Neural crest cell (in vitro differentiated cells): ENCODE results near the gene PERM1. TPM values are rescaled to one million over a fixed set of nuclear protein-coding genes. Genes with fewer than 3 reads are reported as not detected.
A peak's percentile ranks its signal among the peaks of the same experiment; 100 is the strongest.

Experiments
- DNase-seq: peaks from one replicate; pipeline ENCODE4 v3.0.0; 2021; ENCODE audit warnings: low read depth, mixed read lengths, low spot score
- H3K27ac Mint-ChIP-seq: one replicate; pipeline ENCODE4 v1.8.0; 2021; ENCODE audit warnings: mild to moderate bottlenecking, mixed read lengths; ENCODE audit not compliant: unreplicated experiment
- H3K27me3 Mint-ChIP-seq: 2 replicates; pipeline ENCODE4 v1.8.0; 2021; ENCODE audit warnings: low read depth, mild to moderate bottlenecking, mixed read lengths
- H3K36me3 Mint-ChIP-seq: 2 replicates; pipeline ENCODE4 v1.8.0; 2021; ENCODE audit warnings: low read depth, mild to moderate bottlenecking, mixed read lengths
- H3K4me1 Mint-ChIP-seq: 2 replicates; pipeline ENCODE4 v1.8.0; 2021; ENCODE audit warnings: mixed read lengths
- H3K4me3 Mint-ChIP-seq: one replicate; pipeline ENCODE4 v1.8.0; 2021; ENCODE audit warnings: mild to moderate bottlenecking, mixed read lengths
- H3K9me3 Mint-ChIP-seq: 2 replicates; pipeline ENCODE4 v1.8.0; 2021; ENCODE audit warnings: mixed read lengths
- CTCF ChIP-seq: fragments of 200-600 bp; sonication (generic); conservative IDR thresholded peaks from 2 replicates; pipeline ENCODE4 v1.5.0; 2021; ENCODE audit warnings: antibody characterized with exemption, mild to moderate bottlenecking
- total RNA-seq: library from RNA; stranded (reverse); gene quantifications from 2 replicates; pipeline ENCODE4 v1.2.1, GENCODE V29; 2021

Gene PERM1
- total RNA-seq, 1 donor from 2014 or later = not detected

DNA sequence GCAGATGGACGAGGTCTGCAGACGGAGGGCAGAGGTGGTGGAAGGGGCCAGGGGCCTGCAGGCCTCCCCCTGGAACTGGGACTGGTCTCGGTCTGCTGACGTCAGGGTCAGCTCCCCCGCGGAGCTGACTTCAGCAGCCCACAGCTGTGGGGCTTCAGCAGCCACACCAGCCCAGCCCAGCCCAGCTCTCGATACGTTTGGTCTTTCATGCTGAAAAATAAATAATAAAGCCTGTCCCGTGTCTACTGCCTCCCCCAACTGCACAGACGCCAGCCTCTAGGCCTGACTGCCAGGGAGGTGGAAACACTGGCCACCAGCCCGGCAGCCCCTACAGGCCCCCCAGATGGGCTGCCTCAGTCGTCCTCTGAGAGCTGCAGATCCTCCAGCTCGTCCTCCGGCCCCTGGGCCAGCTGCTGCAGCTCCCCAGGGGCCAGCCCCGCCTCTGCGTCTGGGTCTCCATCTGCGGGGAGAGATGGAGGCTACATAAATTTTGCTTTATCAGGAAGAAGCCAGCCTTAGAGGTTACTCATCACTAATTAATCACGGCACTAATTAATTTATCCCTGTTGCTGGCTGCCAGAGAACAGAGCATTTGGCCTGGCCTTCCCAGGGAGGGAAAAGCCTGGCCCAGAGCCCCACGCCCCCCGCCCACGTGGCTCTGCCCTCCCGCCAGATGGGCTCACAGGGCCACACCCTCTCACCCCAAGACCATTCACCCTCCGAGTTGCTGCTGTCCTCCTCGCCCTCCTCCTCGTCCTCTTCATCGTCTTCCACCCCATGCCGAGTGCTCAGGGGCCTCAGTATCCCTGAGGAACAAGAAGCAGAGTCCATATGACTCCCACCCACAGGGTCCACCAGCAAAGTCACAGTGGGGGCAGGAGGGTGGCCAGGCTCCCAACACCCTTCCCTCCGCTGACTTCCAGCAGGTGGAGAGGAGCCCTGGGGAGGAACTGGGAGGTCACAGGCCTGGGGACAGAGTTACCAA lies 37.3 kb downstream of the PERM1 start:
- TF ChIP-seq CTCF = no peak
- H3K27ac Mint-ChIP-seq = no peak overlapping the region
- peak overlapping the region; percentile 51 for H3K4me3 Mint-ChIP-seq
- peaks cover 50% of the 10 kb centered on the region for H3K27me3 Mint-ChIP-seq
- DNase-seq = no peak
- H3K36me3 Mint-ChIP-seq = peaks cover 3% of the 10 kb centered on the region
- no peaks in the 10 kb centered on the region for H3K9me3 Mint-ChIP-seq
- H3K4me1 Mint-ChIP-seq = no peaks in the 10 kb centered on the region

DNA sequence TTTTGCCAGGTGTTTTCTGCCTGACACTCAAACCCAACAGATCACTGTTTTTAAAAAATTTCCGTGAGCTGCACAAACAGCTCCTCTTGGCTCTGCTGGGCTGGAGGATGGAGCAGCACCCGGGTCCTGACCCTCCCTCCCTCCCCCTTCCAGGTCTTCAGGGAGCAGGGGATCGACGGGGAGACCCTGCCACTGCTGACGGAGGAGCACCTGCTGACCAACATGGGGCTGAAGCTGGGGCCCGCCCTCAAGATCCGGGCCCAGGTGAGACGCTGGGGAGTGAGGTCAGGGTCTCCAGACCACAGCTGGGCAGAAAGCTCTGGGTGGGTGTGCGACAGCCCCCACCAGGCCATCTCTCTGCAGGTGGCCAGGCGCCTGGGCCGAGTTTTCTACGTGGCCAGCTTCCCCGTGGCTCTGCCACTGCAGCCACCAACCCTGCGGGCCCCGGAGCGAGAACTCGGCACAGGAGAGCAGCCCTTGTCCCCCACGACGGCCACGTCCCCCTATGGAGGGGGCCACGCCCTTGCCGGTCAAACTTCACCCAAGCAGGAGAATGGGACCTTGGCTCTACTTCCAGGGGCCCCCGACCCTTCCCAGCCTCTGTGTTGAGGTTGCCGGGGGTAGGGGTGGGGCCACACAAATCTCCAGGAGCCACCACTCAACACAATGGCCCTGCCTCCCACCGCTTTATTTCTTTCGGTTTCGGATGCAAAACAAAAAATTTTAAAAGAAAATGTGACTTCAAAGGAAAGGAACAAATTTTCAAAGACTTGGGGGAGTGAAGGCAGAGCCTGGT lies 38.1 kb downstream of the PERM1 start:
- no peak overlapping the region for H3K27ac Mint-ChIP-seq

GRCh38 chr1:942864-943533 lies 38.9 kb downstream of the PERM1 start:
- no peak for DNase-seq
- no peaks in the 10 kb centered on the region for H3K4me1 Mint-ChIP-seq
- no peak overlapping the region for H3K27ac Mint-ChIP-seq
- no peaks in the 10 kb centered on the region for H3K9me3 Mint-ChIP-seq
- H3K4me3 Mint-ChIP-seq = no peak overlapping the region
- H3K27me3 Mint-ChIP-seq = peaks cover 66% of the 10 kb centered on the region
- TF ChIP-seq CTCF = no peak
- H3K36me3 Mint-ChIP-seq = peaks cover 3% of the 10 kb centered on the region

More for the DNA sequence above, 38.1 kb downstream of the PERM1 start:
- no peaks in the 10 kb centered on the region for H3K9me3 Mint-ChIP-seq
- H3K27me3 Mint-ChIP-seq = peaks cover 59% of the 10 kb centered on the region
- TF ChIP-seq CTCF = no peak
- peaks cover 3% of the 10 kb centered on the region for H3K36me3 Mint-ChIP-seq
- DNase-seq = no peak
- no peak overlapping the region for H3K4me3 Mint-ChIP-seq
- H3K4me1 Mint-ChIP-seq = no peaks in the 10 kb centered on the region

- Mint-ChIP-seq H3K27ac (no peak overlapping the region), H3K9me3 (no peaks in the 10 kb centered on the region), H3K27me3 (peaks cover 71% of the 10 kb centered on the region), H3K4me3 (no peak overlapping the region), H3K4me1 (no peaks in the 10 kb centered on the region), H3K36me3 (peaks cover 3% of the 10 kb centered on the region)
- DNase-seq = no peak
- no peak for TF ChIP-seq CTCF
Observed at GRCh38 chr1:942411-942821, 39.5 kb downstream of the PERM1 start.

DNA sequence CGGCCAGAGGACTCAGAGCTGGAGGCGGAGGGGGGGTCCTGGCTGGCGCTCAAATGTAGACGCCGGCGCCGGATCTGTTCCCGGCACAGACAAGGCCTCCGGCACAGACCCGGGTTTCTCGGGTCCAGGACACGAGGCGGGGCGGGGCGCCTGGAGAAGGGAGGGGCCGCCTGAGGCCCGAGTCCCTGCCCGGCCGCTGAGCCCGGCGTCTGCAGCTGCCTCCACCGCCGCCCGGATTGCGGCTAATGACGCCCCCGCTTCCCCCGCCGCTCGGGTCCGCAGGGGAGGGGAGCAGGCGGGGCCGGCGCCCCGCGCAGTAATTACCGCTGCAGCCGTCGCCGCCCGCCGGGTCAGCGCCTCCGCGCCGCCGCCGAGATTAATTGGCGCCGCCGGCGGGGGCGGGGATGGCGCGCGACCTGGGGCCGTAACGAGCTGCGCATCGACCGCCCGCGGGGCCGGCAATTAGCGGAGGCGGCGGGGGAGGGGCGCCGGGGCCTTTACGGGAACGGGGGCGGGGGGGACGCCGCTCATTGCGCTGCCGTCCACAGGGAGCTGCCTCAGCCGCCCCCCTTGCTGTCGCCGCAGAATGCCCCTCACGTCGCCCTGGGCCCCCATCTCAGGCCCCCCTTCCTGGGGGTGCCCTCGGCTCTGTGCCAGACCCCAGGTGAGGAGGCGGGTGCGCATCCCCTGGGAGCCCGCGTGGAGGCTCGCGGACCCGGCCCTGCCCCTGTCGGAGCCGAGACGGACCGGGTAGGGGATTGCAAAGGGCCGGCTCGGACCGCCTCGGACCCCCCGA lies 40.1 kb downstream of the PERM1 start:
- Mint-ChIP-seq H3K4me1 (no peaks in the 10 kb centered on the region), H3K4me3 (peak overlapping the region; percentile 47), H3K27ac (no peak overlapping the region), H3K9me3 (no peaks in the 10 kb centered on the region), H3K27me3 (peaks cover 72% of the 10 kb centered on the region), H3K36me3 (peaks cover 3% of the 10 kb centered on the region)
- no peak for DNase-seq
- TF ChIP-seq CTCF = no peak
